HG02763 (cell line): ENCODE data around the gene PTPRCAP.

Experiments used
- ATAC-seq: cut with Tn5 transposase; IDR thresholded peaks from one replicate; pipeline ENCODE4 v1.9.1; 2021; ENCODE audit warnings: mild to moderate bottlenecking, moderate library complexity; ENCODE audit not compliant: unreplicated experiment

Gene PTPRCAP

DNA sequence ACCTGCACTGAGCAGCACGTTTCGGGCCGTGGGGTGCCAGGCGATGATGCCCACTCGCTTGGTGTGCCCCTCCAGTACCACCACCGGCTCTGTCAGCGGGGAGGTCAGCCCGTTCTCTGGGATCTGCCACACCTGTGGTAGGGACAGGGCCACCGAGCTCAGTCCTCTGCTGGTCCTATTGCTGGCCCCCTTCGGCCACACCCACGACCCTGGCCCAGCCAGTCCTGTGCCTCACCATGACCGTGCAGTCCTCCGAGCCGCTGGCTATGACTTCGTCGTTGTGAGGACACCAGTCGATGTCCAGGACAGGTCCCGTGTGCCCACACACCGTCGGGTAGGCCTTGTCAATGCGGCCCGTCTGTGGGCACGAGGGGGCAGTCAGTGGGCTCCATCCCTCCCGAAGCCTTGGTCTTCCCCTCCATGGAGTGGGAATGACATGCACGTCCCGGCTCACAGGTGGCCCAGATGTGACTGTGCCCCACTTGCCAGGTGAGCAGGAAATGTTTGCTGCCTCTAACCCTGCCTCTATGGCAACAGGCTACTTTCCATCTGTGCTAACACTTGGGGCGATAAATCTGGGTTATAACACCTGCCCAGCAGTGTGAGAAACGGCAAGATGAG lies 4.4 kb upstream of the PTPRCAP start:
- ATAC-seq = no peak

DNA sequence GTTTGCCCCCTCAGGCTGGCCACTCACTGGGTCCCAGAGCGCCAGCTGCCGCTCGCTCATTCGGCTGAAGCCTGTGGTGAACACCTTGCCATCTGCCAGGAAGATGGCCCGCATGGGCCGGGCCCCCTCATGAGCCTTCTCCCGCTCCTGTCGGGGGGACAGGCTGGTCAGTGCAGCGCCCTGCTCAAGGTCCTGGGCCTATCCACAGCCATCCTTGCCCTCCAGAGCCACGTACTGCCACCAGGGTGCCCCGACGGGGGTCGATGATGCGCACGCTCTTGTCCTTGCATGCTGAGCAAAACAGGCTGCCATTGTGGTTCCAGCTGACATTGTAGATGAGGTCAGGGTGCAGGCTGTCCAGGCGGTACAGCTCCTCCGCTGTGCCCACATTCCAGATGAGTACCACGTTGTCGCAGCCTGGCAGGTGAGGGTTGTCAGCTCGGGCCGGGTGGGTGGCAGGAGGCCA lies 3.6 kb upstream of the PTPRCAP start:
- no peak for ATAC-seq

DNA sequence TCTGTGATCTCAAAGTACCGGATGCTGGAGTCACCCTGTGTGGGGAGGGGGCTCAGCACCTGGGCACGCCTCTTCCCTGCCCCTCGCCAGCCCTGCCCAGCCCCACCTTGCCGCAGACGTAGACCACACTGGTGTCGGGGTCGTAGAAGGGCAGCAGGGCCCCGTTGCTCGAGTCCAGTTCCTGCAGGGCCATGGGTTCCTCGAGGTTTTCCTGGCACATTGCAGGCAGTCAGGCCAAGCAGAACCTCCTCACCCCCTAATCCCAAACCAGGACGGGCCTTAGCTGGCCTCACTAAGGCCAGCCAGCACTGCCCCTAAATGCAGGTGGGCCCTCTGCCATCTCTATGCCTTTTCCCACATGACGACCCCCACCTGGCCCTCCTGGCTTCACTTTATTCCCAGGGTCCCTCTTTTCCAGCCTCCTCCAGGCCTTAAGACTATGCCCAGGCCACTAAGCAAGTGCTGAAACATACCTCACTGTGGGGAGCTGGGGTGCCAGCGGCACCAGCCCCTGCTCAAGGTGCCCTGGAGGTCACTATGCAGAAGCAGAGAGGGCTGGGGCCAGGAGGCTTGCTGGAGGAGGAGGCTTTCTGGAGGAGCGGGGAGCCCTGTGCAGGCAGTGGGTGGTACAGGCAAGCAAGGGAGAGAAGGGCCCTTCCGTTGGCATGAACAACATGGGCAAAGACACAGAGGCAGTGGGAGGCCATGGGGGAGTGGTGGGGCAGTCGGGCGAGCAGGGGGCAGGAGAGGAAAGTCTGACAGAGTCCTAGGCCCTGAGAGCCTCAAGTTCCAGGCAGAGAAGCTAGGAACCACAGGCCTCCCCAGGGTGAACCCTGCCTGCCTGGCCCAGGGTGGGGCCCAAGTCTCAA lies 3.0 kb upstream of the PTPRCAP start:
- no peak for ATAC-seq

DNA sequence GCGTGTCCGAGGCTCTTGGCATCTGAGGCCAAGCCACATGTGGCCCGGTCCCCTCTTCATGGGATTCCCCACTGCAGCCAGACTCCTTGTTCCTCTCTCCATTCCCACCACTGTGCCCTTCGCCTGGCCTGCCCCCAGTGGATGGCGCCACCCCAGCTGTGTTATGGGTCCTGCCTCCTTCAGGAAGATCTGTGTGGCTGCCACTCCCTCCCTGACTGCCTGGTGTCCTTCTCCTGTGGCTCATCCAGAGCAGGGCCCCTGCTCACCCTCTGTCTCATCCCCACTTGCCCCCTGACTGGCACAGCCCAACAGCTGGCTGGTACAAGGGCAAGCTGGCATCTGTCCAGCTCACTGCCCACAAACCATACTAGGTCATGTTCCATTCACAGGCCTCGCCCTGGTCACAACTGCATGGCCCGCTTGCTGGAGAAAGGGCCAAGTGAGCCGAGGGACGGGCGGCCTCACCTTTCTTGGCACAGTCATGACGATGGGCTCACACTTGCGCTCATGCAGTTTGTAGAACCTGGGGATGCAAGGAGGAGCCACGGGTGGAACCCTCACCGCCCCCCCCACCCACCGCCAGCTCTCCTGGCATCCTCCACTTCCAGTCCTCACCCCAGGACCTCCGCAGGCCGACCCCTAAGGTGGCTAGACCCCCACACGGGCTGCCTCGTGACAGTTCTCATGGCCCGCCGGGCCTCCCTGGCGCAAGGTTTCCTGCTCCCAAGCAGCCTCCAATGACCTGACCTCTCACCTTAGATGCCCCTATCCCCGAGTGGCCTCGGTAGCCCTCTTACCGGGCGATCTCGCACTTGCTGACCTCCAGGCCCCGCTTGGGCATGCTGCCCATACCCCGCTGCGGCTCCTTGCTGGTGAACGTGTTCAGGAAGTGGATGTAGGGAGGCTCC lies 2.1 kb upstream of the PTPRCAP start:
- ATAC-seq = no peak

DNA sequence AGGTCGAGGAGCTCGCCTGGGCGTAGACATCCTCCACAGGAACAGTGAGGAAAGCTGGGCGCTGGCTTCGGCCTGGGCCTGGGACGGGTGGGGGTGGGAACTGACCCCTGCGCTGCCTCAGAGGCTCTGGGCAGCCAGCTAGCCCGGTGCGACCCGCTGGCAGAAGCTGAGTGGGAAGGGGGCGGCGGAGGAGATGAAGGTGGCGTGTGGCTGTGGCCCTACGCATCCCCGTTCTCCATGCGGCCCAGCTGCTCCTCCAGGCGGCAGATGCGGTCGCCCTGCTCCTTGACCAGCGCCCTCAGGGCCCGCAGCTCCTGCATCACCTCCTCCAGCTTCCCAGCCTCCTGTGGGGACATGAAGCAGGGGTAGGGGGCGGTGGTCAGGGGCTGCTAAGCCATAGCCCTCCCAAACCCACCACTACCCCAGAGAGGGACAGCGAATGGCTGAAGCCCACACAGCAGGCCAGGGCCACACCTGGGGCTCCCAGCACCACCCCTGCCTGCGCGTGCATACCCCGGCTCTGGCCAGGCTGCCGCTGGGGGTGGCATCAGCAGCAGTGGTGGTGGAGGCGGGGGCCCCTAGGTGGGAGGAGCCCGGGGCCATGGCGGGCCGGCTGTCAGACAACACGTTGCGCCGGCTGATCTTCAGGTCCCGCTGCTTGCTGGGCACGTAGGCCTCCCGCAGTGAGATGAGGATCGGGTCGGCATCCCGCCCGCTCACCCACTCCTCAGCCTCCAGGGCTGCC lies 848 bp upstream of the PTPRCAP start:
- no peak for ATAC-seq

DNA sequence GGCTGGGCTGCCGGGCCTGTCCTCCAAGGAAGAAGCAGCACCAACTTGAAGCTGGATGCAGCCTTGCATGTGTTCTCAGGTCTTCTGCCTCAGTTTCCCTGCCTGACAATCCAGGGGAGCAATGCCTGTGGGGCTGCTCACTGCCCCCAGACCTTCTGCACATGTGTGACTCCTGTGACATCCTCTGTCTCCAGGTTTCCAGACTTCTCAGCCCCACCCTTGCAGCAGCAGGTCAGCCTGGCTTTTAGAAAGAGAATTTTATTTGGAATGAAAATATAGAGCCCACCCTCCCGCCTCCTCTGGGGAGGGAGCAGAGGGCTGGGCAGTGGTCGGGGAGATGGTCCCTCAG lies 301 bp upstream of the PTPRCAP start:
- no peak for ATAC-seq

DNA sequence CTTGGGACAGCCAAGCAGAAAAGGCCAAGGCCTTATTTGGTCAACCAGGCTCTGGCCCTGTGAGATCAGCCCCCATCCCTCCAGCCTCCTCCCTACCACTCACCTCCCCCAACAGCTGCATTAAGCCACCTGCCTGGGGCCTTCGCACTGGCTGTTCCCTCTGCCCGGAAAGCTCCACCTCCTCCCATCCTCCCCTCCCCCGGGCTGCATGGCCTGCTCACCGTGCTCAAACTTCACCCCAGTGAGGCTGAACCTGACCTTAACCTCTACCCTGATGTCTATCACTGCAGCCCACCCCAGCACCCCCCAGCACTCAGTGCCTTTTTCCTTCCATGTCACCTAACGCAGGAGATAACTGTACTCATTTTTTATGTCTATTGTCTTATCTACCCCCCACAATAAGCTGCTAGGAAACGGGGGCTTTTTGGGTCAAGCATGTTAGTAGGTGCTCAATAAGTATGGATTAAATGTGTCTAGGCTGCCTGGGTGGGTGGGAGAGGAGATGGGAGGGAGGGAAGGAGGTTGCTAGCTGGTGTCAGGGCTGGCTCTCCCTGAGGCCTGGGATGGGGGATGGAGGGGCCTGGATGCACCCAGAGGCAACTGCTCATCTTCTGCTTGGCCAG lies 912 bp downstream of the PTPRCAP start:
- peak; percentile 27 for ATAC-seq

DNA sequence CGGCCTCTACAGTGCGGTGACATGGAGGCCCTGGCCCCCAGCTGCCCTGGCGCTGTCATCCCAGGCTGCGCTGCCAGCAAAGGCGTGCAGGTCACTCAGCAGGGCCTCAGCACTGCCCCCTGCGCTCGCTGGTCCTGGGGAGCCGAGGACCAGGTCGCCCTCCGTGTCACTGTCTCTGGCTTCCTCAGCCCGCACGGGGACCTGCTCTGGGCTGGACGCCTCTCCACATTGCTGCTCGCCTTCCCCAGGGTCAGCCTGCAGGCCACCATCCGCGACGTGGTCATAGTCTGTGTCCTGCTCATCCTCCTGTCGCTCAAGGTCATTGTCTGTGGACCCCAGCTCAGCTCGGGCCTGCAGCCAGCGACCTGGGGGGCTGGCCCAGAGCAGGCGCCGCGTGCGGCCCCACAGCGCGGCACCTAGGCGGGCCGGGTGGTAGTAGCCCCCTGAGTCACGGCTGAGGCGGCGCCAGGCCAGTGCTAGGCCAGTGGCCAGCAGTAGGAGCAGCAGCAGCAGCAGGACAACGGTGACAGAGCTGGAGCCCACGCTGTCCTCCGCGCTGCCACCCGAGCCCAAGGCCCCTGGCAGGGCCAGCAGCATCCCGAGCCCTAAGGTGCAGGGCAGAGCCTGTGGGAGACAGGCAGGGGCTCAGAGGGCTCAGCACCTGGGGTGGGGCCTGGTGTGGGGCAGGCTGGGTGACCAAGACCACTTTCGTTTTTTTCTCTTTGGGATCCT lies 1.6 kb downstream of the PTPRCAP start:
- ATAC-seq = no peak

DNA sequence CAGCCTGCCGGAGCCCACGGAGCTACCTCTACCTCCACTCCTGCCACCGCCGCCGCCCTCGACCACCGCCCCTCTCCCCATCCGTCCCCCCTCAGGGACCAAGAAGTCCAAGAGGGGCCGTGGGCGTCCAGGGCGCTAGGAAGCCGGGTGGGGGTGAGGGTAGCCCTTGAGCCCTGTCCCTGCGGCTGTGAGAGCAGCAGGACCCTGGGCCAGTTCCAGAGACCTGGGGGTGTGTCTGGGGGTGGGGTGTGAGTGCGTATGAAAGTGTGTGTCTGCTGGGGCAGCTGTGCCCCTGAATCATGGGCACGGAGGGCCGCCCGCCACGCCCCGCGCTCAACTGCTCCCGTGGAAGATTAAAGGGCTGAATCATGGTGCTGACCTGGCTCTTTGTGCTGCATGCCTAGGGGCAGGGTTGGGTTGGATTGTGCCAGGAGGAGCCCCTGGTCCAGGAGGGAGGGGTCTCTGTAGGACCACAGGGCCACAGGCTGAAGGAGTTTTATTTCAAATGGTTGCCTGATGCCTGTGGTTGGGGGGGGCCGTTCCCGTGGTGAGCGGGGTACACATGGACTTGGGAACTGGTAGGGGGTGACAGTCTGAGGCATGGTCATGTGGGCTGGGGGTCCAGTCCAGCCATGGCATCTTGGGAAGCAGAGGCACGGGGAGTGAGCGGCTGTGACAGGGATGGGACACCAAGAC lies 2.3 kb downstream of the PTPRCAP start:
- no peak for ATAC-seq

DNA sequence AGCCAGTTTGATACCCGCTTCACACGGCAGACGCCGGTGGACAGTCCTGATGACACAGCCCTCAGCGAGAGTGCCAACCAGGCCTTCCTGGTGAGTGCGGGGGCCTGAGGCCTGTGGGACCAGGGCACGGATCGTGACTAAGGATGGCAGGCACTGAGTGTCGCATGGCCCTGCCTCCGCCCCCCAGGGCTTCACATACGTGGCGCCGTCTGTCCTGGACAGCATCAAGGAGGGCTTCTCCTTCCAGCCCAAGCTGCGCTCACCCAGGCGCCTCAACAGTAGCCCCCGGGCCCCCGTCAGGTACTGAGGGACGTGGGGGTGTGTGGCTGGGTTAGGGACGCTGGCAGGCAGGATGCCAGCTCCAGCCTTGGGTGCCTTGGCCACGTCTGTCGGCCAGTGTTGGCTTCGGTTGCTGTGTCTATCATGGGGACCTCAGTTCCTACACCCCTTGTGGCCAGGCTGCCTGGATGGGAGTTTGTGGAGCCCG lies 3.0 kb downstream of the PTPRCAP start:
- ATAC-seq = no peak

DNA sequence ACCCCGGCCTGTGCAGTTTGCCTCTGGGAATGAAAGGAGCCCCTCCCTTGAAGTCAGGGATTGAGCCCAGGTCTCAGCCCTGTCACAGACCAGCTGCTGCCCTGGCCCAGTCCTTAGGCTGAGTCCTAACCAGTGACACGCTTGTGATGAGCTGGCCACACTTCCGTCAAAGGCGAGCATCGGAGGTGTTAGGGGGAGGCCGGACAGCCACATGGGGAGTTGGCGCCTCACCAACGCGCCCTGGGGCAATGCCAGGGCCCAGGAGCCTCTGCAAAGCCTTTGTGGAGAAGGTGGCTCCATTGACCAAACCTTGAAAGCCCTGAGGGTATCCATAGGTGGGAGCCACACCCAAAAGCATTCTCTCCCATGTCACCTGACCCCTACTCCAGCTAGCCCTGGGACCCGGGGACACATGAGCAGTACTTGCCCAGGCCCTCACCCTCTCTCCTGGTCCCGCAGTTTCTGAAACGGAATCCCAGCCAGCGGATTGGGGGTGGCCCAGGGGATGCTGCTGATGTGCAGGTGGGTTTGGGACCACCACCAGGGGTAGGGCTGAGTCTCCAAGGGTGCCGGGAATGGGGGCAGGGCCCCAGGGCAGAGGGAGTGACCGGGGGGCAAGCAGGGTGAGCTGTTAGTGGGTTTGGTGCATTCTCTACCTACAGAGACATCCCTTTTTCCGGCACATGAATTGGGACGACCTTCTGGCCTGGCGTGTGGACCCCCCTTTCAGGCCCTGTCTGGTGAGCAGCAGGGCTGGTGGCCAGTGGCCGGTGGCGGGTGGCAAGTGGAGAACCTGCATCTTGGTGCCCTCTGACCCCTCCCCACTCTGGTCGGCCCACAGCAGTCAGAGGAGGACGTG lies 3.7 kb downstream of the PTPRCAP start:
- no peak for ATAC-seq

DNA sequence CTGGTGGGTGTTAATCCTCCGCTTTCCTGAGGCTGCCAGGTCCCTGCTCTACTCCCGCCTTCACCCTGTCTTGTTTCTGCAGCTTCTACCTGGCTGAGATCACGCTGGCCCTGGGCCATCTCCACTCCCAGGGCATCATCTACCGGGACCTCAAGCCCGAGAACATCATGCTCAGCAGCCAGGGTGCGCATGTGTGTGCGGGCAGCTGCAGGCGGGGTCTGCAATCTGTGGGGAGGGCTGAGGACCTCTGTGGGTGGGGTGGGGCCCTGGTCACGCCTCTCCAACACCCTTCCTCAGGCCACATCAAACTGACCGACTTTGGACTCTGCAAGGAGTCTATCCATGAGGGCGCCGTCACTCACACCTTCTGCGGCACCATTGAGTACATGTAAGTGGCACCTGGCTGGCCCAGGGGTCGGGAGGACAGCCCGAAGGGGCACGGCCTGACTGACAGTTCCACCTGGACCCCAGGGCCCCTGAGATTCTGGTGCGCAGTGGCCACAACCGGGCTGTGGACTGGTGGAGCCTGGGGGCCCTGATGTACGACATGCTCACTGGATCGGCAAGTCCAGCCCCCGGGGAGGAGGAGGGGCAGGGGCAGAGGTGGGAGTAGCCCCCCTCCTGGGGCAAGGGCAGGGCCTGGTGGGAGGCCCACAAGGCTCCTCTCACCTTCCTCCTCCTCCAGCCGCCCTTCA lies 4.7 kb downstream of the PTPRCAP start:
- ATAC-seq = no peak

DNA sequence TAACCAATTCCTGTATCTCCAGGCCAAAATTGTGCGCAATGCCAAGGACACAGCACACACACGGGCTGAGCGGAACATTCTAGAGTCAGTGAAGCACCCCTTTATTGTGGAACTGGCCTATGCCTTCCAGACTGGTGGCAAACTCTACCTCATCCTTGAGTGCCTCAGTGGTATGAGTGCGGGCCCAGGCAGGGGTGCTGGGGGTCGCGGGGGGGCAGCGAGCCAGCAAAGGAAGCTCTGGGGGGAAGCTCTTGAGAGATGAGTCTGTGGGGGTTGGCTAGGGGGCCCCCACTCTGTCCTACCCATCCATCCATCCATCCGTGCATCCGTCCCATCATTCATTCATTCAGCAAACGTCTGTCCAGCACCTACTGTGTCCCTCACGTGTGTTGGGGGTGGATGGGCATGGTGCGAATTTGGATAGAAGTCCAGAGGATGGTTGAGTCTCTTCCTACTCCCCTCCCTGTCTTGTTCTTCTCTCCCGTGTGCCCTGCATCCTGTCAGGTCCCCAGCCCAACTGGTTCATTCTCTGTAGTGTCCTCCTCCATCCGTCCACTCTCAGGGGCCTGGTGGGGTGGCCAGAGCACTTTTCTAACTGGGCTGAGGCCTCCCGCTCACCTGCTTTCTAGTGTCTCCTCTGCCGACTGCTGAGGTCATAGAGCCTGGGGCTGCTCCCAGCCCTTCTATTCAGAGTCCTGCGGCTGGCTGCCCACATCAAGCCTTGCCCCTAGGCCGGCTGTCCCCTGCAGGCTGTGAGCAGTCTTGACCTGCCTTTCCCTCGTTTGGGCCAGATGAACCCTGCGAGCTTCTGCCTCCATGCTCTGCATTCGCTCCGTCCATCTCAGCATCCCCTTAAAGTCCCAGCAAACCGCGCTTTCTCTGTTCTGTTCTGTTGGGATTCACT lies 5.9 kb downstream of the PTPRCAP start:
- no peak for ATAC-seq

DNA sequence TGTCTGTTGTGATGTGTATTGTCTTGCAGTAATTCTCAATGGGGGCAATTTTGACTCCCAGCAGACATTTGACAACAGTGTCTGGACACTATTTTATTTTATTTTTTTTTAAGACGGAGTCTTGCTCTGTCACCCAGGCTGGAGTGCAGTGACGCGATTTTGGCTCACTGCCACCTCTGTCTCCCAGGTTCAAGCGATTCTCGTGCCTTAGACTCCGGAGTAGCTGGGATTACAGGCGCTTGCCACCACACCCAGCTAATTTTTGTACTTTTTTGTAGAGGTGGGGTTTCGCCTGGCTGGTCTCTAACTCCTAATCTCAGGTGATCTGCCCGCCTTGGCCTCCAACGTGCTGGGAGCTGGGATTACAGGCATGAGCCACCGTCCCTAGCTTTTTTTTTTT lies 7.8 kb downstream of the PTPRCAP start:
- ATAC-seq = no peak

DNA sequence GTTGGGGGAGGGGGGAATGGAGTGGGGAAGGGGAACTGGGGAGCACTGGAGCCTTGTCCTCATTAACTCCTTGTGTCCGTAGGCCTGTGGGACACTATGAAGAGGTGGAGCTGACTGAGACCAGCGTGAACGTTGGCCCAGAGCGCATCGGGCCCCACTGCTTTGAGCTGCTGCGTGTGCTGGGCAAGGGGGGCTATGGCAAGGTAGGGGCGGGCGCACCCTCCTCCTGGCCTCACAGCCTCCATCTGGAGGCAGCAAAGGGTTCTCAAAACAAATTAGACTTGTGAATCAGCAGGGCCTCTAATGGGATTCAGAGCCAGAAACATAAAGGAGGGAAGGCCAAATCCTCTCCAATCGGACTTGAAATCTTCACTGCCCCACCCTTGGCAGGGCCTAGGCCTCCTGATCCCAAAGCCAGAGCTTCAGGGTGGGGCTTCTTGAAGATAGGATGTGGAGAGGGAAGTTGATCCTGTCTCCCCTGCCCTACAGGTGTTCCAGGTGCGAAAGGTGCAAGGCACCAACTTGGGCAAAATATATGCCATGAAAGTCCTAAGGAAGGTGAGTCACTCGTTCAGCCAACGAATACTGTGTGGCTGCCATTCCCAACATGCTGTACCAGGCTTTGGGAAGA lies 8.3 kb downstream of the PTPRCAP start:
- ATAC-seq = no peak
